Measurements from ENCODE around the gene GPR160. TPM values are rescaled to one million over a fixed set of nuclear protein-coding genes. Genes with fewer than 3 reads are reported as not detected.

Gene GPR160
- polyA plus RNA-seq, 1 donor from 2014 or later = 4.0 TPM

GRCh38 chr3:170057550-170057949, 19.8 kb downstream of the GPR160 start:
- Histone ChIP-seq H4K20me1 (ENCODE audit: insufficient read depth) (no peaks in the 10 kb centered on the region), H3K9ac (ENCODE audit: low read length) (no peak overlapping the region), H3K4me2 (ENCODE audit: low read length) (no peak overlapping the region), H3K9me3 (ENCODE audit: low read length) (no peaks in the 10 kb centered on the region), H3K9me2 (ENCODE audit: insufficient read depth, low read length) (no peaks in the 10 kb centered on the region), H3K27me3 (ENCODE audit: insufficient read depth, low read depth, low read length) (no peaks in the 10 kb centered on the region), H3K27ac (ENCODE audit: low read length) (no peak overlapping the region), H3F3A (ENCODE audit: insufficient read depth, low read length, poor library complexity, severe bottlenecking) (no peaks in the 10 kb centered on the region), H3K36me3 (ENCODE audit: insufficient read depth, low read length) (no peaks in the 10 kb centered on the region), H3K4me3 (ENCODE audit: low read length) (no peak overlapping the region), H2AFZ (ENCODE audit: low read depth, low read length) (no peak overlapping the region), H3K79me2 (replicated peaks; ENCODE audit: insufficient read depth, low read length) (no peaks in the 10 kb centered on the region)
- TF ChIP-seq RAD21 (conservative IDR thresholded peaks at IDR 0.05) (no peak), MXI1 (conservative IDR thresholded peaks at IDR 0.05; ENCODE audit: poor library complexity, severe bottlenecking) (no peak), REST (IDR thresholded peaks at IDR 0.05; ENCODE audit: borderline replicate concordance) (no peak), CTCF (IDR thresholded peaks at IDR 0.05; ENCODE audit: poor library complexity, severe bottlenecking) (no peak), POLR2AphosphoS5 (IDR thresholded peaks at IDR 0.05) (no peak), EP300 (conservative IDR thresholded peaks at IDR 0.05; ENCODE audit: poor library complexity, severe bottlenecking) (no peak), TAF1 (IDR thresholded peaks at IDR 0.05; ENCODE audit: low read depth) (no peak), SMC3 (conservative IDR thresholded peaks at IDR 0.05; ENCODE audit: poor library complexity) (no peak), EZH2 (IDR thresholded peaks at IDR 0.05; ENCODE audit: borderline replicate concordance, insufficient read depth, low read length, poor library complexity, severe bottlenecking) (no peak)

- Histone ChIP-seq H3K9me2 (ENCODE audit: insufficient read depth, low read length) (no peaks in the 10 kb centered on the region), H3K4me3 (ENCODE audit: low read length) (no peak overlapping the region), H3K27ac (ENCODE audit: low read length) (no peak overlapping the region), H3K9ac (ENCODE audit: low read length) (no peak overlapping the region), H2AFZ (ENCODE audit: low read depth, low read length) (no peak overlapping the region), H3F3A (ENCODE audit: insufficient read depth, low read length, poor library complexity, severe bottlenecking) (no peaks in the 10 kb centered on the region), H3K4me2 (ENCODE audit: low read length) (no peak overlapping the region), H3K9me3 (ENCODE audit: low read length) (no peaks in the 10 kb centered on the region), H4K20me1 (ENCODE audit: insufficient read depth) (no peaks in the 10 kb centered on the region), H3K36me3 (ENCODE audit: insufficient read depth, low read length) (no peaks in the 10 kb centered on the region), H3K27me3 (ENCODE audit: insufficient read depth, low read depth, low read length) (no peaks in the 10 kb centered on the region), H3K79me2 (replicated peaks; ENCODE audit: insufficient read depth, low read length) (no peaks in the 10 kb centered on the region)
- no peak for TF ChIP-seq EP300 (conservative IDR thresholded peaks at IDR 0.05; ENCODE audit: poor library complexity, severe bottlenecking)
Observed at GRCh38 chr3:170058127-170058526, 20.3 kb downstream of the GPR160 start.

- no peaks in the 10 kb centered on the region for H4K20me1 ChIP-seq (ENCODE audit: insufficient read depth)
- no peak overlapping the region for H3K4me2 ChIP-seq (ENCODE audit: low read length)
Observed at GRCh38 chr3:170059447-170059846, 21.7 kb downstream of the GPR160 start.

More at GRCh38 chr3:170059447-170059846, 21.7 kb downstream of the GPR160 start:
- no peaks in the 10 kb centered on the region for H3K36me3 ChIP-seq (ENCODE audit: insufficient read depth, low read length)
- TF ChIP-seq POLR2AphosphoS5 (IDR thresholded peaks at IDR 0.05) = no peak
- no peak for TF ChIP-seq RAD21 (conservative IDR thresholded peaks at IDR 0.05)
- no peak for TF ChIP-seq REST (IDR thresholded peaks at IDR 0.05; ENCODE audit: borderline replicate concordance)
- TF ChIP-seq TAF1 (IDR thresholded peaks at IDR 0.05; ENCODE audit: low read depth) = no peak
- no peak for TF ChIP-seq EP300 (conservative IDR thresholded peaks at IDR 0.05; ENCODE audit: poor library complexity, severe bottlenecking)
- no peak for TF ChIP-seq SMC3 (conservative IDR thresholded peaks at IDR 0.05; ENCODE audit: poor library complexity)
- no peak for TF ChIP-seq CTCF (IDR thresholded peaks at IDR 0.05; ENCODE audit: poor library complexity, severe bottlenecking)
- TF ChIP-seq EZH2 (IDR thresholded peaks at IDR 0.05; ENCODE audit: borderline replicate concordance, insufficient read depth, low read length, poor library complexity, severe bottlenecking) = no peak
- TF ChIP-seq MXI1 (conservative IDR thresholded peaks at IDR 0.05; ENCODE audit: poor library complexity, severe bottlenecking) = no peak
- no peaks in the 10 kb centered on the region for H3K9me3 ChIP-seq (ENCODE audit: low read length)
- H3K9me2 ChIP-seq (ENCODE audit: insufficient read depth, low read length) = no peaks in the 10 kb centered on the region
- no peak overlapping the region for H3K27ac ChIP-seq (ENCODE audit: low read length)
- no peaks in the 10 kb centered on the region for H3K79me2 ChIP-seq (replicated peaks; ENCODE audit: insufficient read depth, low read length)
- H3K27me3 ChIP-seq (ENCODE audit: insufficient read depth, low read depth, low read length) = no peaks in the 10 kb centered on the region
- no peaks in the 10 kb centered on the region for H3F3A ChIP-seq (ENCODE audit: insufficient read depth, low read length, poor library complexity, severe bottlenecking)
- no peak overlapping the region for H3K9ac ChIP-seq (ENCODE audit: low read length)
- no peak overlapping the region for H2AFZ ChIP-seq (ENCODE audit: low read depth, low read length)
- no peak overlapping the region for H3K4me3 ChIP-seq (ENCODE audit: low read length)
